NCI-H1105 treated with DMSO at 0.1 percent for 48 hours (cell line): Measurements from ENCODE around the gene NAXD.
"Not testable (repeated sequence)": the region's sequence is repeated elsewhere in the genome, so short reads cannot be mapped to it uniquely, and the experiment has no call there.

Source experiments
- DNase-seq: peaks from one replicate; lab custom pipeline; 2025; lab: John Stamatoyannopoulos, UW

NAXD gene

GRCh38 chr13:110664673-110665072 lies 49.3 kb downstream of the NAXD start:
- DNase-seq, result no peak

- DNase-seq, result no peak
Measured at GRCh38 chr13:110665491-110666254, 50.3 kb downstream of the NAXD start.

GRCh38 chr13:110666255-110666533 lies 50.8 kb downstream of the NAXD start:
- no peak for DNase-seq

GRCh38 chr13:110669036-110669435 lies 53.7 kb downstream of the NAXD start:
- no peak for DNase-seq

- DNase-seq, result not testable (repeated sequence)
Measured at GRCh38 chr13:110669814-110670213, 54.5 kb downstream of the NAXD start.

- no peak for DNase-seq
Measured at GRCh38 chr13:110676595-110677587, 61.5 kb downstream of the NAXD start.

GRCh38 chr13:110677731-110678545 lies 62.6 kb downstream of the NAXD start:
- DNase-seq, result no peak

- no peak for DNase-seq
Measured at GRCh38 chr13:110680852-110681251, 65.5 kb downstream of the NAXD start.

- DNase-seq, result no peak
Measured at GRCh38 chr13:110681868-110682550, 66.7 kb downstream of the NAXD start.

- DNase-seq, result no peak
Measured at GRCh38 chr13:110682746-110683145, 67.4 kb downstream of the NAXD start.

GRCh38 chr13:110683203-110683883 lies 68.0 kb downstream of the NAXD start:
- peak; percentile 26 for DNase-seq

GRCh38 chr13:110683921-110684320 lies 68.6 kb downstream of the NAXD start:
- DNase-seq, result no peak

GRCh38 chr13:110684388-110685056 lies 69.2 kb downstream of the NAXD start:
- no peak for DNase-seq

GRCh38 chr13:110685305-110686020 lies 70.1 kb downstream of the NAXD start:
- DNase-seq, result no peak

GRCh38 chr13:110687736-110688135 lies 72.4 kb downstream of the NAXD start:
- DNase-seq, result no peak

- no peak for DNase-seq
Measured at GRCh38 chr13:110689041-110689440, 73.7 kb downstream of the NAXD start.
